MM.1S (cell line): ENCODE data around the gene CEACAM7.

ENCODE experiments used
- EZH2phosphoT487 ChIP-seq: fragments of 300-600 bp; sonication (generic); IDR thresholded peaks from 2 replicates; pipeline ENCODE4 v1.6.1; 2018; ENCODE audit warnings: antibody characterized with exemption, low read length
- TF ChIP-seq, protein P1 (sequence below): fragments of 300-600 bp; sonication (generic); IDR thresholded peaks from 2 replicates; pipeline ENCODE4 v1.5.1; 2016; ENCODE audit warnings: antibody characterized with exemption, low read length, mixed read lengths

DNA sequence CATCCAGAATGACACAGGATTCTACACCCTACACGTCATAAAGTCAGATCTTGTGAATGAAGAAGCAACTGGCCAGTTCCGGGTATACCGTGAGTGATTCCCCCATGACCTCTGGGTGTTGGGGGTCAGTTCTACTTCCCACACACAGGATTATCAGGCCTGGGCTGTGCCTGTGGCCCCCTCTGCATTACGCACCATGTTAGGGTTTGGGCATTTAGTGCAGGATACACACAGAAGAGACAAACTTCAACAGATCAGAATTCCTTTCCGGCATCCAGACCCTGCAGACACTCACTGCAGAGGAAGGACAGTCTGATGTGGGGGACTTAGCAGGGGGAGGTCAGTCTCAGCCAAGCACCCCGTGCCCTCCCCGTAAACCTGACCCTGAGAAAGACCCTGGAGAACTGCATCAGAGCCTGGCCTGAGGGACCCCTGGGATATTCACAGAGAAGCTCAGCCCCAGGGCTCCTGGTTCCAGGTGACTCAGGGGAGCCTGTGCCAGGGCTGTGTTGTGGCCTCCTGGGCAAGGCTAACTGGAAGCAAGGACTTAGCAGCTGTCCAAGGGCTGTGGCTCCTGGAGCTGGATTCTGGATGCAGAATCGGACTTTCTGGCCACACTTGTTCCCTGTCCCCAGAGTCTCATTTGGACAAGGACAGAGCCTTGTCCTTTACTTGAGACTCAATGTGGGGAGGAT, 22.0 kb upstream of the CEACAM7 start:
- TF ChIP-seq, protein P1, sequence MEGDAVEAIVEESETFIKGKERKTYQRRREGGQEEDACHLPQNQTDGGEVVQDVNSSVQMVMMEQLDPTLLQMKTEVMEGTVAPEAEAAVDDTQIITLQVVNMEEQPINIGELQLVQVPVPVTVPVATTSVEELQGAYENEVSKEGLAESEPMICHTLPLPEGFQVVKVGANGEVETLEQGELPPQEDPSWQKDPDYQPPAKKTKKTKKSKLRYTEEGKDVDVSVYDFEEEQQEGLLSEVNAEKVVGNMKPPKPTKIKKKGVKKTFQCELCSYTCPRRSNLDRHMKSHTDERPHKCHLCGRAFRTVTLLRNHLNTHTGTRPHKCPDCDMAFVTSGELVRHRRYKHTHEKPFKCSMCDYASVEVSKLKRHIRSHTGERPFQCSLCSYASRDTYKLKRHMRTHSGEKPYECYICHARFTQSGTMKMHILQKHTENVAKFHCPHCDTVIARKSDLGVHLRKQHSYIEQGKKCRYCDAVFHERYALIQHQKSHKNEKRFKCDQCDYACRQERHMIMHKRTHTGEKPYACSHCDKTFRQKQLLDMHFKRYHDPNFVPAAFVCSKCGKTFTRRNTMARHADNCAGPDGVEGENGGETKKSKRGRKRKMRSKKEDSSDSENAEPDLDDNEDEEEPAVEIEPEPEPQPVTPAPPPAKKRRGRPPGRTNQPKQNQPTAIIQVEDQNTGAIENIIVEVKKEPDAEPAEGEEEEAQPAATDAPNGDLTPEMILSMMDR = no peak
- no peak for TF ChIP-seq EZH2phosphoT487
